Activated CD4-positive, alpha-beta T cell treated with anti-CD3 and anti-CD28 coated beads, Interleukin-2, Interleukin-4, amounts not matched to agents 100 ng/mL and 50 ng/mL, durations not matched to agents 16 hours and 8 hours (primary cell): ENCODE results near the gene ADCY5.

Experiments used
- DNase-seq: peaks from one replicate; pipeline ENCODE4 v3.0.0-alpha.2; 2020; ENCODE audit warnings: low spot score

The ADCY5 gene

DNA sequence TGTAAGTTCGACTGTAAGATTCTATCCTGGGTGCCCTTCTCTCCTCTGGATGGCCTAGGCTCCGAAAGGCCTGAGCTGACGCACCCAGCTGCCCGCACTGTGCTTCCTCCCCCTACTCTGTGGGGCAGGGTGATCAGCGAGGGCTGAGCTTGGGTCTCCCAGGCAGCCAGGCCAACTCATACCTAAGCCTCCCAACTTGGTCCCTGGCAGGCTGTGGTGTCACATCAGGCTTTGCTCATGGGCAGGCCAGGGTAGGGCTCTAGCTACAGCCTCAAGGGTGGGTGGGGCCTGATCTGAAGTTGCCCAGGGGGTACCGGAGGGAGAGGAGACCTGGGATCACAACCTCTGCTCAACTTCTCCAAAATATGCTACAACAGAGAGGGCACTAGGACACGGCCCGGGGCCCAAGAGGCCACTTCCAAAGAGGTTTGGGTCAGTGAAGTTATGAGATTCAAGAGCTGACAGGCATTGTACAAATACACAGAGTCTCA lies 123.1 kb downstream of the ADCY5 start:
- DNase-seq = no peak

DNA sequence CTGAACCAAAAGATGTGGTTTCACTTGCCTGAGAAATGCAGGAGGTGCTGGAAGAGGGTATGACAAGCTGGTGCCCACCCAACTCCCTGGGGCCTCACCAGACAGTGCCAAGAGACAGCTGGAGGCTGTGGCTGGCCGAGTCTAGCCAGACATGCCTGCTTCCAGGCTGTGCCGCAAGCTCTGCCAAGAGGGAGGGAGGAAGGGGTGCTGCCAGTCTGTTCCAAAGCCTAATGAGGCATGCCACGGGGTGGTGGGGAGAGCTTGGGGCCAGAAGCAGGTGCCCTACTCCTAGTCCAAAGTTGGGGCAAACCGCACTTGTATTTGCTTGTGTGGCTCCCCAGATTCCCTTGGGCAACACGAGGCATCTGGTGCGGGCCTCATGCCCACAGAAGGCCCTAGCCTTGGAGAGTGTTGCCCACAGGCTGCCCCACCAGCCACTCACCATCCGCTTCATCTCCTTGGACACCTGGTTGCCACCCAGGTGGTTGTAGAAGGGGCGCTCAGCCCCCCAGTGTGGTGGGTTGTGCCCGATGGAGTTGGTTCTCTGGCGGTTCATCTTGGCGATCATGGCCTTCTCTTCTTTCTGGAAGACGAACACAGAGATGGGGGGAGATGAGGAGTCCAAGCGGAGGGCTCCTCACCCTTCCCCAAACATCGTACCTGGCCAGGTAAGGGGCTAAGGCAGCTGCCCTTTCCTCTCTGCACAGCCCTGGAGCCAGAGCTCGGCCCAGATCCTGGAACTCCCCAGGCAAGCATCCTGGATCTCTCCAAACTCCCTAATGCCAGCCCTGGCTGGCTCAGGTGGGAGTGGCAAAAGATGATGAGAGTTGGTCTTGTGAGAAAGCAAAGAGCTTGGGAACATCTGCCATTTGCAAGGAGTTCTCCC lies 123.8 kb downstream of the ADCY5 start:
- no peak for DNase-seq

DNA sequence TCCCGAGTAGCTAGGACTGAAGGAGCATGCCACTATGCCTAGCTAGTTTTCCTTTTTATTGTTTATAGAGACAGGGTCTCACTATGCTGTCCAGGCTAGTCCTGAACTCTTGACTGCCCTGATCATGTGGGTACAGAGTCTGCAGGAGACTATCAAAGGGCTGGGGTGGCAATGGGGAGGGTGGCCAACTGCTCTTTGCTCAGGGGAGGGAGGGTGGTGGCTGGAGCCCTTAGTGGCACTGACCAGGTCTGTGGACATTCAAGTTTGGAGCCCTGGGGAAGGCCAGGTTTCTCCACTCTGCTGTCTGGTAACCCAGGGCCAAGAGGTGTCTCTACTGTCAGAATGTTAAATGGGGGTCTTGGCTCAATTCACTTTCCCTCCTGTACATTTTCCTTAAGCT lies 125.1 kb downstream of the ADCY5 start:
- DNase-seq = no peak

DNA sequence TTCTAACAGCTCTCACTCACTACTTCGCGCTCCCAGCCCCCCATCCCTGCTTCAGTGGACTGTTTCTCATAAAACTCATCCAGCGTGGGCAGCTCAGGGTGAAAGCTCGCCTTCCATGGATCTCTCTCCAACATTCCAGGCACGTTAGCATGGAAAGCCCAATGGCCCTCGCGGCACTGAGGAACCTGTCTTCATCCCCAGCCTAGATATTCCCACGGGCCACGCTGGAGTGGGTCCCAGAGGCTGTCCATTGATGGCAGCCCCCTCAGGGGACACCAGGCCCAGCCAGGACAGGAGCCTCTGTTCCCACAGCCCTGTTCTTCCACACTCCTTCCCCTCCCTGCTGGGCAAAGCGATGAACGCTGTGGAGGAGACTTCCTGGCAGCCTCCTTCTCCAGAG lies 126.0 kb downstream of the ADCY5 start:
- DNase-seq = no peak

DNA sequence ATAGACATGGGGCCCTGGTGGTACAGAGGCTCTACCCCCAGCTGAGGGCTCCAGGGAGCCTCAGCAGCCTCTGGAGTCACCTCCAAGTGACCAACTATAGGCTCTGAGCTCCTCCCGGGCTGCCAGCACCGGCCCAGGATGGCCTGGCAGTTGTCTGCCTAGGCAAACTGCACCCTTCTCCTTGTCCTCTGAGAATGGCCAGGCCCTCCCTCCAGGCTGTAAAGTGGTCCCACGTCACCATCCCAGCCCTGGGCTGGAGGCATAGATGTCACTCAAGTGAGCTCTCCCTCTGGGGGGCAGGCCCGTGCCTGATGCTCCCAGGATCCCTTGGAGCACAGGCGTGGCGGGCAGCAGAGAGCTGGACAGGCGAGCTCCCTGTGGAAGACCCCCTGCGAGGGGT lies 127.1 kb downstream of the ADCY5 start:
- DNase-seq = no peak

DNA sequence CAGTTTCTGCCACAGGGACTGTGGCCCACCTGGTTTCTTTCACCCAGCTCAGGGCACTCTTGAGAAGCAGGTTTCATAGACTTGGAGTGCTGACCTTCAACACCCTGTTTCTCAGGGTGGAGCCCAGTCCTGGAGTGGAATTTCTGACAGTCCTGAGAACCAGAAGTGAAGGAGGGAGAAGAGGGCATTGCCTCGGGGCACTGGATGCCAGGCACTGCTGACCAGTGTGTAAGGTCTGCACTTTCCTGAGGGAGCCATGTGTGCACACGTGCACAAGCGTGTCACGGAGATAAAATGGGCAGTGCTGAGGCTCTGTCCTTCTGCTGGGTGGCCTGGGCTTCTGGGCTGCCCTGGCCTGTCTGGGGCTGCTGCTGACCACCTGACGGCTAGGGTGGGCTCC lies 128.7 kb downstream of the ADCY5 start:
- DNase-seq = no peak

DNA sequence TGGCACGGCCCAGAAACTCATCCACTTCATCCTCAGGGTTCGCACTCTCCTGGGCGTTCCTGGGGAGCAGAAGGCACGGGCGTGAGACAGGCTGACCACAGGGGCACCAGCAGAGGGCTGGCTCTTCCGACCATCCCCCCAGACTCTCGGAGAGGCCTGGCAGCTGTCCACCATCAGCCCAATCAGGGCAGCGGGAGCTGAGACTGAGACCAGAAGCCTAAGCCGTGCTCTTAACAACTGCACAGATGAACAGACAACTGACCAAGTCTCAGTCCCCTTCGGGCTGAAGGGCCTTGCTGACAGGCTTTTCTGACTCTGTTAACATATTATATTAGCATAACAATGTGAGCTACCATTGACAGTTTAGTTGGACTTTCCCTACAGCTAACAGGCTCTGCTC lies 129.1 kb downstream of the ADCY5 start:
- no peak for DNase-seq

DNA sequence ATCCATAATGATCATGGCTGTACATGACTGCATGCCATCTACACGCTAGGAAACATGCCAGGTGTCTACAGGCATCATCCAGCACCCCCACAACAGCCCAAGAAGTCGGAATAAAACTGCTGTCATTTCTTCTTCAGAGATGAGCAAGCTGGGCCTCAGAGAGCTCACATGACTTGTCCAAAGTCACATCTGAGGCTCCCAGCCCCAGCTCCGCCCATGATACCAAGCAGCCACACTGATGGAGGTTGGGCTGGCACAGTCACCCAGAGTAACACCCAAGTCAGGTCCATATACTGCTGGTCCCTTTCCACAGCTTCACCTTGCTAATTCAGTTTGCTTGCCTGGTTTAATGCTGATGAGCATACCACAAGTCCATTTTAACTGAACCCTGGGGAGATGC lies 130.5 kb downstream of the ADCY5 start:
- DNase-seq = peak; percentile 11

DNA sequence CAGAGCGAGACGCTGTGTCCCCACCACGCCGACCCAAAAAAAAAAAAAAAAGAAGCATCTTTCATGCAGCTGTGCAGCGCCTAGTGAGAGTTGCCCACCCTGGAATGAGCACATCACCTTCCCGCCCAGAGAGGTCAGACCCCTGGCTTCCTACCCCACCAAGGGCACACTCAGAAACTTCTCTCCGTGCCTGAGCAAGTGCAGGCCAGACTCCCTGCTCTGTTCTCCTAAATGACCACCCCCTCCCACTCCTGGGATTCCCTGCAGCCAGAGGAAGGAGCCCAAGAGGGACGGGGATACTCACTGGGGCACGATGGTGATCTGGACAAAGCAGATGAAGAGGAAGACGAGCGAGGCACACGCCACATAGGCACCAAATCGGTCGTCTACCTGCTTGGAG lies 131.2 kb downstream of the ADCY5 start:
- DNase-seq = no peak

DNA sequence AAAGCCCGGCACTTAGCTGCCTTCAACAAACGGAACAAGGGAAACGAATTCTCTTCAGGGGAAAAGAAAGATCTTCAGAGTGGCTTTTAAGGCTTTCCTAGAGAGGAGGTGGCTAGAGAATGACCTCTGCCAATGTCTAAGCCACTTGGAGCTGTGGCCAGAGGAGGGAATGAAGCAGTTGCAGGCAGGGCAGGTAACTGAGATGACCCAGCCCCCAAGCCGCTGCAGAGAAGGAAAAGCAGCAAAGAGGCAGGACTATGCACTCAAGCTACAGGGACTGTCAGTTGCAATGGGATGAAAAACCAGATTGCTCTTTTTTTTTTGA lies 133.7 kb downstream of the ADCY5 start:
- no peak for DNase-seq

DNA sequence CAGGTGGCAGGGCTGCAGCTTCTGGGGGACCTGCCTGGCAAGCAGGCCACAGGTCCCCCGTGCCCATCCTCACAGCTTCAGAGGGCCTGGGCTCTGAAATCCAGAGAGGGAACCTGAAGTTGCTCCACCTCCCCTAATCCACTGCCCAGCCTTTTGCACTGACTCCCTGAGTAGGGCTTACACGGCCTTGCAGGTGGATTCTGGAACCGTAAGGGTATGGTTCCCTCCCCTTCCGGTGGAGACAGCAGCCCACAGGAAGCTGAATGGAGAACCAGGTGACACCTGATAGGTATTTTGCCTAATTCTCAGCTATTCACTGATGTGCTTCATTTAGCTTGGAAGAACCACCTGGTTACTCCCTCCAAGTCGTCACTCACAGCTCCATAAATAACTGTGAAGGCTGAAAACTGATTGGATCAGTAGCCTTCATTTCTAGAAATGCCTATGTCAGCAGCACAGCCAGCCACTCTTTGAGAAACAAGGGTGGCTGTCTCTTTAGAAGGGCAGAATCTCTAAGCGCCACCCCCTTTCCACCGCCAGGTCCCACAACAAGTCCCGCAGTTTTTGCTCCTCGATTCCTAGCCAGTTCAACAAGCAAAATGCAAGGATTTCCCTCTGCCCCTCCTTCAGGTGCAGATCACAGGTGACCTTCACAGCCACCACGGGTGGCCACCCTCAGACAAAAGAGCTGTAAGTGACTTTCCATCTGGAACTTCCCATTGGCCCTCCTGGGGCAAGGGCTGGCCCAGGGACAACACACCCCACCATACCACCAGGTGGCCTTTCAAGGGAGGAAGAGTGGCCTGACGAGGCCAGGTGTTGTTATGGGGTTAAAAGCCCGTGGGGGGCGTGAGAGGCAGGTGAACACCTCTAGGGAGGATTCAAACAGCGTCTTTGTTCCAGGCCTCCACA lies 134.3 kb downstream of the ADCY5 start:
- no peak for DNase-seq

DNA sequence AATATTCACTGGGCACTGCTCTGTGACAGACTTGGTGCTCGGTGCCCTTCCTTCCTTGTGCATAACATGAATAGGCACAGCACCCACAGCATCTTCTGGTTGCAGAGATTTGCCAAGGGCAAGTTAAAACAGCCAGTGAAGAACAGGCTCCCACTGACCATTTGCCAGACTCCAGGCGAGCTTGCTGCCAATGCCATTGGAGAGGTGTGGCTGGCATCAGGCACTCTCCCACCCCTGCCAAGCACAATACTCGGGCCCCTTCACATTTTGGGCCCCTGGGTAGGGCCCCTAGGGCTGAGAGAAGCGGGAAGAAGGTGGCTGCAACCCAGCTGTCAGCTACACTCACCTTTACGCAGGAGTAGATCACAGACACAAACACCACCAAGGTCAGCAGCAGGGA lies 135.0 kb downstream of the ADCY5 start:
- DNase-seq = no peak

DNA sequence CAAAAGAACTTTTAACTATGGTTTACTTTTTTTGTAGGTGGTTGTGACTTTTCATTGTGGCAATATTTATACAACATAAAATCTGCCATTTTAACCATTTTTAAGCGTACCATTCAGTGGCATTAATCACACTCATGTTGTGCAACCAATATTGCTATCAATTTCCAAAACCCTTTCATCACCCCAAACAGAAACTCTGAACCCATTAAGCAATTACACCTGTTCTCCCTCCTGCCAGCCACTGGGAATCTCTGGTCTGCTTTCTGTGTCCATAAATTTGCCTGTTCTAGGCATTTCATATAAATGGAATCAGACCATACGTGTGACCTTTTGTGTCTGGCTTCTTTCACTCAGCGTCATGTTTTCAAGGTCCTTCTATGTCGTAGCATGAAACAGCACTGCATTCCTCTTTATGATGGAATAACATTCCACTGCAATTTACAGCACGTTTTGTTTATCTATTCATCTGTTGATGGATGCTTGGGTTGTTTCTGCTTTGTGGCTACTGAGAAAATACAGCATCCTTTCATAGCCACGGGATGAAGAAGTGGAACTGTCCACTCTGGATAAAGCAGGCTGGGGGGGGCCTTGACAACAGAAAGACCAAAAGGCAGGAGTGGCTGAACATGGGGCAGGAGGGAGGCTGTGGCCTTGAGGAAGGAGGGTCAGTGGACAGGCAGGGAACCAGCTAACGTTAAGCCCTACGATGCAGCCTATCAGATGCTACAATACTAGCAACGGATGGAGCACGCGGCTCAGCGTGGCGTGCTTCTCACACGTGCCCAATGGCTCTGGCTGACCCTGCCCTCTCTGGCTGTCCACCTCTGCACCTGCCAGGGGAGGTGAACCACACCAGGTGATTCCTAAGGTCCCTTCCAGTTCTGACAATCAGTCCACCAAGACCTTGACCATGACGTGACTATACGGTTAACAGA lies 136.3 kb downstream of the ADCY5 start:
- DNase-seq = no peak

DNA sequence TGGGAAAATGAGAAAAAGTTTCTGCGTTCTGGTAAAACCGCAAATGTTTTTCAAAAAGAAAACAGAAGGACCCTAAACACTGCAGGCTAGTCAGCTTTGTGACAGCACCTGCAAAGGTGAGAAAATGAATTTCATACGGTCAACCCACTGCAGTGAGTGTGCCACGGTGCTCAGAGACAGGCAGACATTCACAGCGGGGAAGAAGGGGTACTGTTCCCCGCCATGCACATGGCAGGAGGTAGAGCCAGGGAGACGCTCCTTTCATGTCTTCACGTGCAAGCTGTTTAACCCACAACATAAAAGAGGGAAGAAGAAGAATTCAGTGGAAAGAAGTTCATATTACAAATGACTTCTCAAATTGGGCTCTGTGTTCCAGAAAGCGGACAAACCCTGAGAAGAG lies 137.7 kb downstream of the ADCY5 start:
- no peak for DNase-seq

DNA sequence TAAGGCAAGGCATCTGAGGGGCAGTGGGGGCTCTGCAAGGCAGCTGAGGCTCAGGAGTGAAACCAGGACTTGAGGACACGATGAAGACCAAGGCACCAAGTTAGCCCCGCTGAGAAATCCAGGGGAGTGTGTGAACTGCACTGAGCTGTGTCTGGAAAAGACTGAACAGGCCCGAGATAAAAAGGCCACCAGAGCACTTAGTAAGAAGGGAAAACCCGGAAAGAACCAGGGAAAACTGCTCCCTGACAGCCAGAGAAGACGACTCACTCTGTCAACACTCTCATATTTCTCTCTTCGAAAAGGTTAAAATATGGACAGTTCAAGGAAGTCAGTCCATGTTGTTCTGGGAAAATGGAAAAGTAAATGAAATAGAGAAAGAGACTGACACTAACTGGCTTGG lies 138.1 kb downstream of the ADCY5 start:
- no peak for DNase-seq

DNA sequence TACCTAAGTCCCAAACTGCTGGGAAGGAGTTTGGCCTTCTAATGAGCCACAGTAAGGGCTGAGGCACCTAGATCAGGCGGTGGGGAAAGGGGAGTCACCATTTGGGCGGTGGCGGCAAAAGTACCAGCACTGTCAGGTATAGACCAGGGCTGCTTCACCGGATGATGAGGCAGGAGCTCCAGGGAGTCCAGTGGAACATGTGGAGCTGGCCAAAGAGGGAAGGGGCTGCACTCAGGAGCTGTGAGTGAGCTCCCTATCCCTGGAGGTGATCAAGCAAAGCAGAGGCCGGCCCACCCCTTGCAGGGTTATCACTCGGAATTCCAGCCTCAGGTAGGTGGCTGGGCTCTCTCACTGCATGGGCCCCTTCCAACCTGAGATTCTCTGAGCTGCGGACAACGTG lies 138.7 kb downstream of the ADCY5 start:
- no peak for DNase-seq

DNA sequence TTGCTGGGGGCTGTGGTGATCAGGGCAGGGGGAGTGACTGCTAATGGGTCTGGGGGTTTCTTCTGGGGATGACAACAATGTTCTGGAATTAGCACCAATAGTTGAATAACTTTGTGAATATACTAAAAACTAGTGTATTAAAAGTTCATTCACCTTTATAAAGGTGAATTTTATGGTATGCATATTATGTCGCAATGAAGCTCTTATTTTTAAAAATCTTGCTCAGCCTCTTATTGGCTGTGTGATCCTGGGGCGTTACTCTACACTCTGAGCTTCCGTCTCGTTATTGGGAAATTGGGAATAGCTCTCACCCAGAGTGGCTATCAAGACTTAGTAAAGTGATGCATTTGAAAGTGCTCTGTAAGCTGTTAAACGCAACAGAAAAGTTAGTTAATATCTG lies 141.8 kb downstream of the ADCY5 start:
- DNase-seq = no peak

DNA sequence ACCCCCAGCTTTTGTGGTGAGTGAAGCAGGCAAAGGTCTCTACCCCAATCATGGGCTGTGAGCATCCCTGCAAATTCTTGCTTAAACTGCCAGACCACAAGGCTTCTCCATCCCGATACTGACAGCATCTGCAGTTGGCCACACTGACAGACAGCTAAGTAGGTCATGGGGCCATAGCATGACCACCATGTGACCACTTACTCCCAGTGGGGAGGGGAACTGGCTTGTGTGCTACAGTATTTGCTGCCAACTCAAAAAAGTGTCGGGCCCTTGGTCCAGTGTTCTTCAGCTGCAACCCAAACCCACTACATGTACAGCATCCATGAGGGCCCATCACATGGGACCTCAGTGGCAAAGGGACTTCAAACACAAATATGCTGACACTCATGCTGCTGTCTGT lies 143.7 kb downstream of the ADCY5 start:
- no peak for DNase-seq

DNA sequence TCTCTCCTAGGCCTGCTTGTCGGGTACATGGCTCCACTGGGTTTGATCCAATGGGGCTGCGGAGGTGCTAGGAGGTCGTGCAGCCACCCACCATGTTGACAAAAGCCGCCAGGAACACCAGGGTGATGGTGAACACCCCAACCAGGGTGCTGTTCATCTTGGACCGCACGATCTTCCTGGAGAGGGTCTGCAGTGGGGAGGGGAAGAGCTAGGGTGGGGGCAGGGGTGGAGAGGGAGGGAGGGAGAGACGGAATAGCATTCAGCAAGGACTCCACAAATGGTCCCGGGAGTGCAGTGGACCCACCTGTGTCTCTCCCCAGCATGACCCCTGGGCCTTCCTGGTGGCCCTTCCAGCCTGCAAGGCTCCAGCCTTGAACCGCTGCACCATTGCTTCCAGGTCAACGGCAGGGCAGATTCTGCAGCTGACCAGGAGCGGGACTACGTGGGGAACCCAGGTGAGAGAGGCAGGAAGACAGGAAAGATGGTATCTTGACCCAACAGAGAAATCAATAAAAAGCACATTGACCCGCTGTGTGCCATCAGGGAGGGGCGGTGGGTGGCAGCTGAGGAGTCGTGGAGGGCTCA lies 144.8 kb downstream of the ADCY5 start:
- no peak for DNase-seq

DNA sequence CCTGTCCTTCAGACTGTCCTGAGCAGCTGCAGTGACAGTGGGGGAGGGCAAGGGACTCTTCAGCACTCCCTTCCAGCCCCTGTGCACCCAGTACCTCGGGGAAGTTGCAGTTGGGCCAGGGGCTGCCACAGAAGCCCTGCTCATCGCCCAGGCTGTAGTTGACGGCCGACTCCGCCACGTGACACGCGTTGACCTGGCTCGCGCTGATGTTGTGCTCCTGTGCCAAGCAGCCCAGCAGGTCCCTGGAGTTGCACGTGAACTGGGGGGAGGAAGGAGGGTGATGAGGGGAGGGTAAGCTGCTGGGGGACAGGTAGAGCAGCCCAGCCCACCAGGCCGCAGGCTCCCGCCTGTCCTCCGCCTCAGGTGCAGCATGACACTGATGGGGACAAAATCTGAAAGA lies 145.9 kb downstream of the ADCY5 start:
- DNase-seq = no peak

DNA sequence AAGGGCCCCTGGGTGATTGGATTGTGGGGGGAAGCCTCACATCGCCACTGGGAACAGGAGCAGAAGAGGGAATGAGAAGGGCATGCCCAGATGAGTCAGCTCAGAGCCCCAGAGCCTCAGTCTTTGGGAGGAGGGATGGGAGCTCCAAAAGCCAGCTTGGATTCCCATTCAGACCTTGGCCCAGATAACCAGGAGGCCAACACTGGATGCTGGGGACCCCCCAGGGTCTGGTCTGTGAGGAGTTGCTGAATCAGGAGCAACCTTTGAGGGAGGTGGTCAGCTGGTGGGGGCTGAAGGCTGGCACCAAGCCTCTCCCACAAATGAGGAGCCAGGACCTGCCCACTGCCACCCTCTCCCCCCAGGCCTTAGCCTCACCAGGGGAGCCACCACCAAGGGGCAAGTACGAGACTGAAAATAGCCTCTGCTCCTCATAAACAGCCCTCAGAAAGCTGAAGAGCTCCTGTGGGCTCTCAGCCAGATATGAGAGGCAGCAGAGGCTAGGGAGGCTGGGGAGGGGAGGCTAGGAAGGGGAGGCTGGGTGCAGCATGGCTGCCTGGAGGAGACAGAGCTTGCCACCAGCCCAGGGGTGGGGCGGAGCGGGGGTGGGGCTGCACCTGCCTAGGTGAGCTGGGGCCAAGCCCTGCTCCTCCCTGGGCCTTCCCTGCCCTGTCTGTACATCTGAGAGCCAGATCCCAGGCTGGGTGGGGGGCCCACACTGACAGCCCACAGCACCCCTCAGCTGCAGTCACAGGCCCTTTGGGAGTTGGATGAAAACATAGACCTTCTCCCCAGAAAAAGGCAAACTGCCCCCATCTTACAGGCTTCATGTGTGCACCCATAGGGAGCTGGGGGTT lies 147.3 kb downstream of the ADCY5 start:
- DNase-seq = no peak
